K562 (cell line): ENCODE results near the gene JUND. TPM values are rescaled to one million over a fixed set of nuclear protein-coding genes. Genes with fewer than 3 reads are reported as not detected.

Experiments
- CBFA2T3 ChIP-seq: fragments of 450-650 bp; IDR thresholded peaks from 2 replicates; pipeline ENCODE4 v1.6.1; 2017
- CREB3L1 ChIP-seq: fragments of 450-650 bp; IDR thresholded peaks from 2 replicates; pipeline ENCODE4 v1.6.1; 2014; ENCODE audit warnings: low read depth, mild to moderate bottlenecking, moderate library complexity, borderline replicate concordance
- DNMT1 ChIP-seq: fragments of 450-650 bp; IDR thresholded peaks from 2 replicates; pipeline ENCODE4 v1.6.1; 2016; ENCODE audit warnings: antibody characterized with exemption, mild to moderate bottlenecking
- GABPB2 ChIP-seq: fragments of 250-450 bp; sonication (Bioruptor Pico); conservative IDR thresholded peaks from 2 replicates; pipeline ENCODE4 v1.5.1; 2021; ENCODE audit warnings: mild to moderate bottlenecking
- GATAD2B ChIP-seq: fragments of 450-650 bp; IDR thresholded peaks from 2 replicates; pipeline ENCODE4 v1.6.1; 2017; ENCODE audit warnings: mild to moderate bottlenecking, borderline replicate concordance
- KAT8 ChIP-seq: fragments of 450-650 bp; IDR thresholded peaks from 2 replicates; pipeline ENCODE4 v1.6.1; 2016; ENCODE audit warnings: low read depth, mild to moderate bottlenecking
- KDM5B ChIP-seq: fragments of 200-600 bp; sonication (generic); IDR thresholded peaks from 2 replicates; pipeline ENCODE4 v1.6.1; 2012; ENCODE audit warnings: low read depth, mild to moderate bottlenecking, moderate library complexity, low read length, control low read depth, inconsistent platforms; ENCODE audit not compliant: insufficient replicate concordance
- KLF13 ChIP-seq: fragments of 450-650 bp; IDR thresholded peaks from 2 replicates; pipeline ENCODE4 v1.6.1; 2016; ENCODE audit warnings: missing genetic modification characterization, low read depth, mild to moderate bottlenecking, missing compliant biosample characterization, moderate library complexity, borderline replicate concordance
- MYC ChIP-seq, 2 experiments: fragments of 250-450 bp in 1 of 2; sonication (Bioruptor Pico) in 1 of 2; IDR thresholded peaks; 2 replicates each; pipeline versions ENCODE4 v1.5.1 to v1.6.1; 2012 to 2021; ENCODE audit warnings: low read depth in 2 of 2, borderline replicate concordance in 1 of 2, improper control_type of control experiment in 1 of 2, low read length in 1 of 2, mild to moderate bottlenecking in 1 of 2, moderate library complexity in 1 of 2
- NCOA1 ChIP-seq: fragments of 450-650 bp; IDR thresholded peaks from 2 replicates; pipeline ENCODE4 v1.6.1; 2016; ENCODE audit warnings: low read depth
- NFATC3 ChIP-seq: fragments of 450-650 bp; IDR thresholded peaks from 2 replicates; pipeline ENCODE4 v1.6.1; 2017; ENCODE audit warnings: mild to moderate bottlenecking
- PHF20 ChIP-seq: fragments of 450-650 bp; IDR thresholded peaks from 2 replicates; pipeline ENCODE4 v1.6.1; 2018; ENCODE audit not compliant: partially characterized antibody
- PRMT5 ChIP-seq: sonication (generic); formaldehyde crosslinking; IDR thresholded peaks from 2 replicates; pipeline ENCODE4 v1.5.0; 2020; ENCODE audit warnings: missing genetic modification reagents
- RBM14 ChIP-seq: fragments of 200-400 bp; formaldehyde crosslinking; IDR thresholded peaks from 2 replicates; pipeline ENCODE4 v1.6.1; 2018; ENCODE audit warnings: low read depth, mild to moderate bottlenecking, low read length, moderate library complexity, borderline replicate concordance; ENCODE audit not compliant: insufficient read depth
- SRSF7 ChIP-seq: fragments of 200-400 bp; formaldehyde crosslinking; optimal IDR thresholded peaks from 2 replicates; pipeline ENCODE3; 2017; ENCODE audit warnings: mild to moderate bottlenecking, low read depth, low read length
- STAG1 ChIP-seq: sonication (generic); formaldehyde crosslinking; IDR thresholded peaks from 2 replicates; pipeline ENCODE4 v1.5.0; 2020; ENCODE audit warnings: missing genetic modification reagents, borderline replicate concordance
- TRIM25 ChIP-seq: fragments of 450-650 bp; IDR thresholded peaks from 2 replicates; pipeline ENCODE4 v1.7.0; 2016; ENCODE audit warnings: borderline replicate concordance
- XRCC4 ChIP-seq: IDR thresholded peaks from one replicate; pipeline ENCODE4 v1.6.1; 2011; ENCODE audit not compliant: insufficient read depth, insufficient read length; ENCODE audit errors: extremely low read depth
- ZNF232 ChIP-seq: sonication (generic); formaldehyde crosslinking; IDR thresholded peaks from 2 replicates; pipeline ENCODE4 v1.8.0; 2022; ENCODE audit warnings: mild to moderate bottlenecking, missing genetic modification reagents
- ZNF696 ChIP-seq: fragments of 250-450 bp; sonication (Bioruptor Pico); conservative IDR thresholded peaks from 2 replicates; pipeline ENCODE4 v1.4.0; 2020; ENCODE audit warnings: mild to moderate bottlenecking, moderate library complexity
- ZNF785 ChIP-seq: fragments of 250-450 bp; sonication (Bioruptor Pico); IDR thresholded peaks from 2 replicates; pipeline ENCODE4 v1.4.0; 2020; ENCODE audit warnings: mild to moderate bottlenecking
- polyA plus RNA-seq, 8 experiments: library from polyadenylated mRNA; depleted of rRNA in 4 of 8; stranded (reverse) in 5 of 8; unstranded in 3 of 8; fragments of >200 nt; fragmentation: Nextera tagmentation in 2 of 8; fragmentation: Illumina TruSeq in 1 of 8; extraction: Ambion mirVana in 2 of 8; extraction: Trizol in 1 of 8; gene quantifications; 2 replicates each; pipeline versions ENCODE4 v1.2.1 to v1.2.3, GENCODE V29; 2011 to 2014; ENCODE audit warnings: inconsistent platforms in 1 of 8, missing spikeins in 1 of 8
- total RNA-seq, 7 experiments: library from RNA; depleted of rRNA in 6 of 7; stranded (reverse); fragments of >200 nt in 6 of 7; fragmentation: Illumina TruSeq in 2 of 7; extraction: Trizol in 2 of 7; gene quantifications; 2 replicates each; pipeline versions ENCODE4 v1.2.1 to v1.2.3, GENCODE V29; 2011 to 2021; ENCODE audit warnings: low replicate concordance in 1 of 7

Gene JUND
- total and polyA plus RNA-seq, 9 of the 15 experiments (the other 6 are each of a cell fraction or from before 2014, with no cell fraction given): 6.4 to 286 (median 42.3) TPM

- peak; percentile 98 for TF ChIP-seq GATAD2B
- peak; percentile 89 for TF ChIP-seq KDM5B
- no peak for TF ChIP-seq XRCC4
- TF ChIP-seq SRSF7: no peak
- TF ChIP-seq KAT8: no peak
- TF ChIP-seq ZNF785 (CRISPR knock-in tag): no peak
- TF ChIP-seq KLF13 (tag): no peak
- no peak for TF ChIP-seq TRIM25
- TF ChIP-seq ZNF696: no peak
- TF ChIP-seq MYC (IDR thresholded peaks at IDR 0.05; ENCODE audit: low read depth, low read length): peak; percentile 44; the same call in 1 of the 2 replicates
- TF ChIP-seq MYC (CRISPR knock-in tag; IDR thresholded peaks at IDR 0.05; ENCODE audit: borderline replicate concordance, low read depth): no peak
- no peak for TF ChIP-seq NFATC3
- TF ChIP-seq NCOA1: no peak
- TF ChIP-seq PRMT5: peak; percentile 6; the same call in 1 of the 2 replicates
- no peak for TF ChIP-seq CBFA2T3
- TF ChIP-seq CREB3L1: no peak
- peak; percentile 71; the same call in 1 of the 2 replicates for TF ChIP-seq RBM14
- TF ChIP-seq GABPB2 (CRISPR knock-in tag): no peak
- no peak for TF ChIP-seq DNMT1
- TF ChIP-seq STAG1 (CRISPR knock-in tag): 0 out of 2 replicates have a peak, but pooled peaks have one; percentile 35
- TF ChIP-seq ZNF232: no peak
- no peak for TF ChIP-seq PHF20
These were observed at the start of gene JUND (continued) for GRCh38 chr19:18281082-18282020.
